HG03457 (cell line): Measurements from ENCODE around the gene INKA2.

Source experiments
- ATAC-seq: cut with Tn5 transposase; IDR thresholded peaks from one replicate; pipeline ENCODE4 v1.9.1; 2021; ENCODE audit warnings: moderate number of reproducible peaks; ENCODE audit not compliant: unreplicated experiment

The INKA2 gene

GRCh38 chr1:111734426-111734825, 4.8 kb downstream of the INKA2 start:
- ATAC-seq, result no peak

DNA sequence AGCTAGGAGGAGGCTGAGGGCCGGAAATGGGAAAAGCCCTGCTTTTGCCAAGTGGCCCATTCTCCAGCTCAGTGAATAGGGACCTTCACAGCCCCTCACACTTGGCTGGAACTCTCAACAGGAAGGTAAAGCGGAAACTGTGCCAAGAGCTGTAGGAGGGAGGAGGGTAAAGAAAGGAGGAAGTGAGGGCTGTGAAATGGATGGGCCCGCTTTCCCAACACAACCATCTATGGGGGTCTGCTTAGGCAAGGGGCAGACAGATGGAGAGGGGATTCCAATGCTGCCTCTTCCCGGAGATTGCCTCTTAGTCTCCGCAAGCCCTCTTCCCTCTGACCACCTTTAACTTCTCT, 5.2 kb downstream of the INKA2 start:
- no peak for ATAC-seq

DNA sequence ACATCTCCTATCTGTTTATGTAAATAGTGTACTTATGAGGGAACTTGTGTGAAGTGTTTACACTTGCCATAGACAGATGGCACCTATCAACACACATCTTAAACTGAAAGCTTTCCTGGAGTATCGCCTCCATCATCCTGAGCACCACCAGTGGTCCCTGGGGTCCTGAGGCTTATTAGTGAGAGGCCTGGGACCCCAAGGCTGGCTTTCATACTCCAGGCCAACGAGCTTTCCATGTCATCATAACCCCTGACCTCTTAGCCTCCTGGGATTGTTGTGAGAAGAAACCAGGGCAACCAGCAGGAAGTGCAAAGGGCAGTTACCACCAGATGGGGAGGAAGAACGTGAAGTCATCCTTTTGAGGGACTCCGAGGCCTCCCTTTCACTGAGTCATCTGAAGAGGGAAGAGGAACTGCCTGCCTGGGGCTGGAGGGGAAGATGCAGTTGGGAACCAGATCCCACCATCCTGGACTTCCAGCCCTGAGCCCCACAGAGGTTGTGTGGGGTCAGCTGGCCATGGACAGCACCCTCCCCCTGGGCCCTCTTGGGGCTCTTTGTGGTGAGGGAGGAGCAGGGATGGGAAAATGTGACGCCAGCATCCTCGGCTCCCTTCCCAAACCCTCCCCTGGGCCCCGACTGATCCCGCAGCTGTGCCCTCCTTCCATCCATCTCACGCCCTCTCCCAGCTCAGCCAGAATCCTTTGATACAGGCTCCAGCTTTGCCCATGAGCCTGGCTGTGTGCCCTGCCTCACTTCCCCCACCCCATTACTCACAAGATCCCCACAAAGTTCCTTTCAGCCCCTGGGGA, 5.8 kb downstream of the INKA2 start:
- no peak for ATAC-seq

GRCh38 chr1:111732718-111733117, 6.5 kb downstream of the INKA2 start:
- no peak for ATAC-seq

GRCh38 chr1:111731956-111732355, 7.2 kb downstream of the INKA2 start:
- ATAC-seq, result no peak

GRCh38 chr1:111730706-111731105, 8.5 kb downstream of the INKA2 start:
- ATAC-seq, result no peak

- no peak for ATAC-seq
These were observed 9.1 kb downstream of the INKA2 start for GRCh38 chr1:111729946-111730681.

GRCh38 chr1:111729271-111729921, 9.8 kb downstream of the INKA2 start:
- no peak for ATAC-seq

DNA sequence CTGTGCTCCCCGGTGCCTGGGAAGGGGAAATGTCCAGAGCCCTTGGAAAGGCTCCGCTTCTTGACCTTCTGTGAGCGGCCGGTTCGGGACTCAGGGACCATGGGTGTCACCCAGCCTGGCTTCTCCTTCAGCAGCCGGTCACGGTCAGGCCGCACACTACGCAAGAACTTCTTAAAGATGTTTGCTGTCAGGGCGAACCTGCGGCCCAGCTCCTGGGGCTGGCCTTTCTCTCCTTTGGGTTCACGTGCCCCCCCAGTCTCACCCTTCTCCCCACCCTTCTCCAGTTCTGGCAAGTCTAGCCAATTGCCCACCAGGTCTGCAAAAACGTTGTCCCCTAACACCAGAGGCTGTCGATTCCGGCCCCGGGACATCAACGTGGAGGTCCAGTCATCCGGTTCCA, 12.1 kb downstream of the INKA2 start:
- ATAC-seq, result no peak

DNA sequence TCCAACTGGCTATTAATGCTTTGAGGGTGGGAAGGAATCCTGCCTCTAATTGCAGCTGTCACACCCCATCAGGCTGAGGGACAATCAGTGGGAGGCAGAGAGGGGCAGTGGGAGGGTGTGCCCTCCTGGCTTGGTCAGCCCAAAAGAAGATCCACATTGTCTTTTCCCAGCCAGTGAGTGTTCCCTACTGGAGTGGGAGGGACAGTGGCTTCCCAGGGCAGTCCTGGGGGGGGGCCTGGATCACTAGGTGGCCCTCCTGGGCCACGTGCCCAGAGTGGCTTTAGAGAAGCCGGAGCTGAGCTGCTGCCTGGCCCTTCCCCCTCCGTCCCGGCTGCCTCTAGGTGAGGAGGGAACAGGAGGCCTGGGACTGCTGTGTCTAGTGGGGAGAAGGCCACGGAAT, 14.0 kb downstream of the INKA2 start:
- no peak for ATAC-seq

- ATAC-seq, result no peak
These were observed 15.3 kb downstream of the INKA2 start for GRCh38 chr1:111723871-111724270.

- no peak for ATAC-seq
These were observed 15.9 kb downstream of the INKA2 start for GRCh38 chr1:111723091-111723806.

DNA sequence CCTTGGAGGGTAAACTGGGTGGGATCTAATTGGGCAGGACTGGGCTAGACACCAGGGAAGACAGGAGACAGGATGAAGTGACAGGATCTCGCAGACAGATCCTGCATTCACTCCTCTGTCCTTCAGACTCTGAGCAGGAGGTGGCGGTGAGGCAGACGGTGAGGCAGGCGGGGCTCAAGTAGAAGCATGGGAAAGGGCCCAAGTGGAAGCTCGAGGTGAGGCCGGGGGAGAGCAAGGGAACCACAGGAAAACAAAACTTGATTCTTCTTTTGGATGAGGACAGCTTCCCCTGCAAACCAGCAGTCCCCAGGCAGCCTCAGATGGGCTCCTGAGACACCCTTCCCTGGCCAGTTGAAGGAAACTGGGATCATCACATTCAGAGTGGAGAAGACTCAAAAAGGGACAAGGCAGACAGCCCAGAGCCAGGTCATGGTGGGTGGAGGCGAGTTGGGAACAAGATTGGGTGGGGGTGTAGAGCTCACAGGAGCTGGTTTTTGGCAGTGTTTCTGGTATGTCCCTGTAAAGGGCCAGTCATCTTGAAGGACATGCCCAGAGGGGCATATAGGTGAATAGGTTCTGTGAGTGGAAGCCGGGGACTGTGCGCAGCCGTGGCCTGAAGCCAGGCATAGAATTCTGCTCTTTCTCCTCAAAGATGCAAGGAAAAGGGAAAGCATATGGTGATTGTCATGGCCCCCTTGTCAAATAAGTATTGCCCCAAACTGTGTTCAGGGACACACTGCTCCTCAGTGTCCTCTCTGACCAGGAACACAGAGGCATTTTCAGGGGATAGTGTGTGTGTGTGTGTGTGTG, 18.0 kb downstream of the INKA2 start:
- ATAC-seq, result no peak

- no peak for ATAC-seq
These were observed 18.8 kb downstream of the INKA2 start for GRCh38 chr1:111720274-111720976.

DNA sequence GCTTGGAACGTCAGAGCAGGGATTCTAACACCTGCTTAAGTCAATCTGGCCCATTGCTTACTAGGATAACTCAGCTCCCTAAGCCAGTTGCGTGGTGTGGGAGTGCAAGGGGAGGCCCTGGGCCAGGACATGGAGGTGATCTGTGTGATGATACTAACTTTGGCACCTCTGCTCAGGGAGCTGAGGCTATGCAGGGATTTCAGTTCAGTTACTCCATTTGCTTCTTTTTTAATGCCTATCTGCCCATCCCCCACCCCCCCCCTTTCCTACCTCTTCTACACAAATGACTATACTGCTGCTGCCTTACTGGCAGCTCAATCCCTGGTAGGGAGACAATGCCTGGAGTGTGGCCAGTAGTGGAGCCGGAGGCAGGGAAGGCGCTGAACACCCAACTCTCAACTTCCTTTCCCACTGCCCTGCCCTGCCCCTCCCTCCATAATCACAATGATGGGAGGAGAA, 19.5 kb downstream of the INKA2 start:
- no peak for ATAC-seq

GRCh38 chr1:111719135-111719534, 20.1 kb downstream of the INKA2 start:
- ATAC-seq, result no peak

GRCh38 chr1:111717450-111717849, 21.7 kb downstream of the INKA2 start:
- ATAC-seq, result no peak

GRCh38 chr1:111716333-111716732, 22.9 kb downstream of the INKA2 start:
- no peak for ATAC-seq

- no peak for ATAC-seq
These were observed 29.2 kb downstream of the INKA2 start for GRCh38 chr1:111709986-111710385.

GRCh38 chr1:111707906-111708305, 31.3 kb downstream of the INKA2 start:
- no peak for ATAC-seq
